ENCODE measurements around the gene ADAM8. TPM values are rescaled to one million over a fixed set of nuclear protein-coding genes. Genes with fewer than 3 reads are reported as not detected.

The ADAM8 gene
- total and polyA plus RNA-seq, 10 of the 15 experiments (the other 5 are each of a cell fraction or from before 2014, with no cell fraction given): 0.37 to 92.7 (median 21.7) TPM

DNA sequence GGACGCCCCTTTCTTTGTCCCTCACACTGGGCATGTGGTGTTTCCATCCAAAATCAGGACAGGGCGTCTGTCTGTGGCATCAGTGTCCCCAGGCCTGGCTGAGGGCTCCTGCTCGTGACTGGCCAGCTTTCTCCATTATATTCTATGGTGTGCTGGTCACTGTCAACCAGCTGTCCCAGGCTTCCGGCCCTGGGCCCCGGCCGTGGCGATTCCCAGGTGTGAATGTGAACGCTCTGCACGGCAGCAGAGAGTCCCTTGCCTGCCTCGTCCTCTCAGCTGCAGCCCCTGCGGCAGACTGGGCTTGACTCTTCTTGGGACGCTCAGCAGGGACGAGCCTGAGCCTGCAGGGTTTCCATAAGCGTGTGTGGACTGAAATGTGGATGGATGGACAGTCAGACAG, 52.6 kb downstream of the ADAM8 start:
- H3K27ac ChIP-seq (ENCODE audit: control insufficient read depth, insufficient read depth): no peak overlapping the region
- WGBS (ENCODE audit: insufficient coverage, insufficient replicate concordance, low lambda C conversion rate, missing lambda C conversion rate): 44% methylated on average over 14 of the region's 14 CpGs
- no peak overlapping the region for H3K4me2 ChIP-seq (ENCODE audit: control insufficient read depth, insufficient read depth)
- FAIRE-seq: no peak
- no peak for DNase-seq (ENCODE audit: low read depth, low spot score)
- SMC1A ChIA-PET (ENCODE audit: uncharacterized antibody, unreplicated experiment): no interaction called here
- intact Hi-C loops (cut with micrococcal nuclease; ENCODE audit: unreplicated experiment): no loop called here
- in situ Hi-C loops (cut with MboI): no loop called here
- BruUV-seq (replicated peaks): no TSS peak
- POLR2A ChIA-PET: no interaction called here
- CTCF ChIA-PET: no interaction called here
- no peak overlapping the region for H2AFZ ChIP-seq (ENCODE audit: control insufficient read depth, low read depth, low read length)
- H3K36me3 ChIP-seq (ENCODE audit: control insufficient read depth in 2 of 2, insufficient read depth in 2 of 2, low read length in 1 of 2): no peaks in the 10 kb centered on the region
- no peak overlapping the region for H3K9ac ChIP-seq (ENCODE audit: control insufficient read depth, insufficient read depth, low read length)
- H3K4me1 ChIP-seq (ENCODE audit: control insufficient read depth, insufficient read depth, low read length): no peaks in the 10 kb centered on the region
- RAD21 ChIA-PET (ENCODE audit: unreplicated experiment): no interaction called here
- no peaks in the 10 kb centered on the region for H4K20me1 ChIP-seq (ENCODE audit: control insufficient read depth, insufficient read depth)
- no peak for ATAC-seq
- no peaks in the 10 kb centered on the region for H3K79me2 ChIP-seq (ENCODE audit: control insufficient read depth, insufficient read depth, low read length)
- H3K4me3 ChIP-seq: no peak overlapping the region
- H3K9me3 ChIP-seq (replicated peaks; ENCODE audit: control insufficient read depth, insufficient read depth, low read length): no peaks in the 10 kb centered on the region
- peaks cover under 1 to 1% of the 10 kb centered on the region in 2 experiments; a peak in 1 of 4 replicates for H3K27me3 ChIP-seq (replicated peaks in 1 of 2; ENCODE audit: control insufficient read depth in 2 of 2, insufficient read depth in 2 of 2, low read length in 1 of 2)
- no peak for TF ChIP-seq IRF5 (IDR thresholded peaks at IDR 0.05; ENCODE audit: borderline replicate concordance)
- no peak for TF ChIP-seq REST (IDR thresholded peaks at IDR 0.05; ENCODE audit: low read depth, low read length)
- TF ChIP-seq PML (IDR thresholded peaks at IDR 0.05; ENCODE audit: low read length): no peak
- TF ChIP-seq HDGF (IDR thresholded peaks at IDR 0.05): no peak
- TF ChIP-seq MYC (IDR thresholded peaks at IDR 0.05; ENCODE audit: insufficient read depth, insufficient read length, insufficient replicate concordance, low read length, severe bottlenecking): no peak
- no peak for TF ChIP-seq TARDBP (IDR thresholded peaks at IDR 0.05; ENCODE audit: borderline replicate concordance)
- no peak for TF ChIP-seq SRF (IDR thresholded peaks at IDR 0.05; ENCODE audit: low read depth in 2 of 2, low read length in 2 of 2)
- TF ChIP-seq NRF1 (conservative IDR thresholded peaks at IDR 0.05; ENCODE audit: low read depth, low read length): no peak
- no peak for TF ChIP-seq BCL3 (IDR thresholded peaks at IDR 0.05; ENCODE audit: borderline replicate concordance, insufficient read depth, low read depth, low read length, poor library complexity, severe bottlenecking)
- TF ChIP-seq CBX3 (IDR thresholded peaks at IDR 0.05; ENCODE audit: borderline replicate concordance, low read depth): no peak
- no peak for TF ChIP-seq CEBPZ (IDR thresholded peaks at IDR 0.05; ENCODE audit: low read depth, low read length)
